ENCODE measurements around the gene KIAA0319L. TPM values are rescaled to one million over a fixed set of nuclear protein-coding genes. Genes with fewer than 3 reads are reported as not detected.

KIAA0319L gene
- total RNA-seq, 1 donor from 2014 or later: 69.2 TPM

GRCh38 chr1:35537806-35538205, 19.4 kb downstream of the KIAA0319L start:
- Mint-ChIP-seq H3K27ac (ENCODE audit: unreplicated experiment) (no peak overlapping the region), H3K9me3 (ENCODE audit: unreplicated experiment) (no peaks in the 10 kb centered on the region), H3K36me3 (ENCODE audit: low read depth, unreplicated experiment) (peaks cover 6% of the 10 kb centered on the region), H3K4me1 (ENCODE audit: unreplicated experiment) (peaks cover 21% of the 10 kb centered on the region), H3K27me3 (ENCODE audit: unreplicated experiment) (no peaks in the 10 kb centered on the region), H3K4me3 (ENCODE audit: unreplicated experiment) (no peak overlapping the region)
- no peak for TF ChIP-seq CTCF (IDR thresholded peaks at IDR 0.05; ENCODE audit: unreplicated experiment)
- DNase-seq (ENCODE audit: low spot score): no peak

- H3K9me3 Mint-ChIP-seq (ENCODE audit: unreplicated experiment): no peaks in the 10 kb centered on the region
- H3K4me3 Mint-ChIP-seq (ENCODE audit: unreplicated experiment): no peak overlapping the region
- DNase-seq (ENCODE audit: low spot score): no peak
- no peak for TF ChIP-seq CTCF (IDR thresholded peaks at IDR 0.05; ENCODE audit: unreplicated experiment)
- peaks cover 21% of the 10 kb centered on the region for H3K4me1 Mint-ChIP-seq (ENCODE audit: unreplicated experiment)
- H3K27me3 Mint-ChIP-seq (ENCODE audit: unreplicated experiment): no peaks in the 10 kb centered on the region
- peaks cover 8% of the 10 kb centered on the region for H3K36me3 Mint-ChIP-seq (ENCODE audit: low read depth, unreplicated experiment)
- no peak overlapping the region for H3K27ac Mint-ChIP-seq (ENCODE audit: unreplicated experiment)
These were observed 20.5 kb downstream of the KIAA0319L start for GRCh38 chr1:35536556-35537162.

- H3K4me3 Mint-ChIP-seq (ENCODE audit: unreplicated experiment): no peak overlapping the region
- TF ChIP-seq CTCF (IDR thresholded peaks at IDR 0.05; ENCODE audit: unreplicated experiment): no peak
- H3K4me1 Mint-ChIP-seq (ENCODE audit: unreplicated experiment): peaks cover 21% of the 10 kb centered on the region
- H3K27ac Mint-ChIP-seq (ENCODE audit: unreplicated experiment): no peak overlapping the region
- H3K9me3 Mint-ChIP-seq (ENCODE audit: unreplicated experiment): no peaks in the 10 kb centered on the region
- no peaks in the 10 kb centered on the region for H3K27me3 Mint-ChIP-seq (ENCODE audit: unreplicated experiment)
- no peak for DNase-seq (ENCODE audit: low spot score)
- H3K36me3 Mint-ChIP-seq (ENCODE audit: low read depth, unreplicated experiment): peaks cover 16% of the 10 kb centered on the region
These were observed 22.0 kb downstream of the KIAA0319L start for GRCh38 chr1:35535243-35535642.

GRCh38 chr1:35533586-35533985, 23.6 kb downstream of the KIAA0319L start:
- no peak for TF ChIP-seq CTCF (IDR thresholded peaks at IDR 0.05; ENCODE audit: unreplicated experiment)
- Mint-ChIP-seq H3K36me3 (ENCODE audit: low read depth, unreplicated experiment) (peaks cover 25% of the 10 kb centered on the region), H3K27ac (ENCODE audit: unreplicated experiment) (peak overlapping the region; percentile 4), H3K27me3 (ENCODE audit: unreplicated experiment) (no peaks in the 10 kb centered on the region), H3K4me1 (ENCODE audit: unreplicated experiment) (peaks cover 12% of the 10 kb centered on the region), H3K4me3 (ENCODE audit: unreplicated experiment) (no peak overlapping the region), H3K9me3 (ENCODE audit: unreplicated experiment) (no peaks in the 10 kb centered on the region)
- DNase-seq (ENCODE audit: low spot score): no peak

GRCh38 chr1:35532497-35533223, 24.5 kb downstream of the KIAA0319L start:
- H3K9me3 Mint-ChIP-seq (ENCODE audit: unreplicated experiment): no peaks in the 10 kb centered on the region
- no peak overlapping the region for H3K27ac Mint-ChIP-seq (ENCODE audit: unreplicated experiment)
- peaks cover 9% of the 10 kb centered on the region for H3K4me1 Mint-ChIP-seq (ENCODE audit: unreplicated experiment)
- H3K27me3 Mint-ChIP-seq (ENCODE audit: unreplicated experiment): no peaks in the 10 kb centered on the region
- H3K4me3 Mint-ChIP-seq (ENCODE audit: unreplicated experiment): no peak overlapping the region
- TF ChIP-seq CTCF (IDR thresholded peaks at IDR 0.05; ENCODE audit: unreplicated experiment): no peak
- no peak for DNase-seq (ENCODE audit: low spot score)
- H3K36me3 Mint-ChIP-seq (ENCODE audit: low read depth, unreplicated experiment): peaks cover 25% of the 10 kb centered on the region
